ENCODE measurements around the gene GLT8D1.
A peak's percentile ranks its signal among the peaks of the same experiment; 100 is the strongest.

The GLT8D1 gene

GRCh38 chr3:52712291-52713212 lies 7.0 kb upstream of the GLT8D1 start:
- in situ Hi-C loops (cut with MboI; ENCODE audit: low pct_unique_long_range_greater_than_20kb, low sequenced_read_pairs, unreplicated experiment), result no loop called here
- DNase-seq (ENCODE audit: low spot score), result no peak
- no peak for TF ChIP-seq CTCF (IDR thresholded peaks at IDR 0.05; ENCODE audit: extremely low read depth, insufficient read depth, missing control alignments)

GRCh38 chr3:52710512-52710911 lies 4.9 kb upstream of the GLT8D1 start:
- no peak for TF ChIP-seq CTCF (IDR thresholded peaks at IDR 0.05; ENCODE audit: extremely low read depth, insufficient read depth, missing control alignments)
- peak; percentile 42 for DNase-seq (ENCODE audit: low spot score)
- in situ Hi-C loops (cut with MboI; ENCODE audit: low pct_unique_long_range_greater_than_20kb, low sequenced_read_pairs, unreplicated experiment), result no loop called here

- DNase-seq (ENCODE audit: low spot score), result peak; percentile 64
- no peak for TF ChIP-seq CTCF (IDR thresholded peaks at IDR 0.05; ENCODE audit: extremely low read depth, insufficient read depth, missing control alignments)
- in situ Hi-C loops (cut with MboI; ENCODE audit: low pct_unique_long_range_greater_than_20kb, low sequenced_read_pairs, unreplicated experiment), result no loop called here
Observed at GRCh38 chr3:52707585-52707984, 2.0 kb upstream of the GLT8D1 start.

- no peak for DNase-seq (ENCODE audit: low spot score)
- TF ChIP-seq CTCF (IDR thresholded peaks at IDR 0.05; ENCODE audit: extremely low read depth, insufficient read depth, missing control alignments), result no peak
- in situ Hi-C loops (cut with MboI; ENCODE audit: low pct_unique_long_range_greater_than_20kb, low sequenced_read_pairs, unreplicated experiment), result no loop called here
Observed at GRCh38 chr3:52705438-52705687, 228 bp downstream of the GLT8D1 start.

GRCh38 chr3:52704611-52705437 lies 767 bp downstream of the GLT8D1 start:
- TF ChIP-seq CTCF (IDR thresholded peaks at IDR 0.05; ENCODE audit: extremely low read depth, insufficient read depth, missing control alignments), result no peak
- peak; percentile 39 for DNase-seq (ENCODE audit: low spot score)
- in situ Hi-C loops (cut with MboI; ENCODE audit: low pct_unique_long_range_greater_than_20kb, low sequenced_read_pairs, unreplicated experiment), result no loop called here

GRCh38 chr3:52703341-52703740 lies 2.2 kb downstream of the GLT8D1 start:
- no peak for TF ChIP-seq CTCF (IDR thresholded peaks at IDR 0.05; ENCODE audit: extremely low read depth, insufficient read depth, missing control alignments)
- in situ Hi-C loops (cut with MboI; ENCODE audit: low pct_unique_long_range_greater_than_20kb, low sequenced_read_pairs, unreplicated experiment), result no loop called here
- DNase-seq (ENCODE audit: low spot score), result no peak
